HepG2 (cell line): ENCODE data around the gene C1QTNF6. TPM values are rescaled to one million over a fixed set of nuclear protein-coding genes. Genes with fewer than 3 reads are reported as not detected.

Experiments used
- AHR ChIP-seq: IDR thresholded peaks from 2 replicates; pipeline ENCODE4 v1.6.1; 2018; ENCODE audit warnings: missing genetic modification reagents, missing compliant biosample characterization
- ASH2L ChIP-seq: fragments of 300-600, 200-600 bp; sonication (generic); IDR thresholded peaks from 2 replicates; pipeline ENCODE4 v1.7.0; 2017; ENCODE audit warnings: low read depth, mild to moderate bottlenecking, moderate library complexity, mixed read lengths, low read length; ENCODE audit not compliant: insufficient read length
- DPF2 ChIP-seq: sonication (generic); formaldehyde crosslinking; IDR thresholded peaks from 2 replicates; pipeline ENCODE4 v1.4.0; 2020; ENCODE audit warnings: mild to moderate bottlenecking, low read depth, missing genetic modification reagents, borderline replicate concordance
- EZH2 ChIP-seq: conservative IDR thresholded peaks from 2 replicates; pipeline ENCODE4 v1.6.1; 2012; ENCODE audit warnings: mild to moderate bottlenecking, low read depth, low read length, moderate library complexity
- SALL2 ChIP-seq: sonication (generic); formaldehyde crosslinking; IDR thresholded peaks from 2 replicates; pipeline ENCODE4 v1.8.1; 2023; ENCODE audit warnings: mild to moderate bottlenecking, missing genetic modification reagents, inconsistent platforms
- SRY ChIP-seq: sonication (generic); formaldehyde crosslinking; IDR thresholded peaks from 2 replicates; pipeline ENCODE4 v1.8.0; 2022; ENCODE audit warnings: mild to moderate bottlenecking, missing genetic modification reagents
- ZNF451 ChIP-seq: sonication (generic); formaldehyde crosslinking; IDR thresholded peaks from 2 replicates; pipeline ENCODE4 v1.5.0; 2020; ENCODE audit warnings: mild to moderate bottlenecking, missing genetic modification reagents
- ZNF563 ChIP-seq: sonication (generic); formaldehyde crosslinking; IDR thresholded peaks from 2 replicates; pipeline ENCODE4 v1.8.0; 2022; ENCODE audit warnings: mild to moderate bottlenecking, moderate library complexity, missing genetic modification reagents
- ZNF607 ChIP-seq: sonication (generic); formaldehyde crosslinking; IDR thresholded peaks from 2 replicates; pipeline ENCODE4 v1.5.1; 2020; ENCODE audit warnings: missing genetic modification reagents, mild to moderate bottlenecking, borderline replicate concordance
- ZNF816 ChIP-seq: sonication (generic); formaldehyde crosslinking; IDR thresholded peaks from 2 replicates; pipeline ENCODE4 v1.8.0; 2022; ENCODE audit warnings: missing genetic modification reagents, mild to moderate bottlenecking, borderline replicate concordance
- polyA plus RNA-seq, 8 experiments: library from polyadenylated mRNA; depleted of rRNA in 3 of 8; stranded (reverse) in 7 of 8; unstranded in 1 of 8; fragments of >200 nt; fragmentation: Illumina TruSeq in 4 of 8; extraction: Trizol in 4 of 8; gene quantifications; 2 replicates each; pipeline versions ENCODE4 v1.2.1 to v1.2.3, GENCODE V29; 2011 to 2016; ENCODE audit warnings: low read depth in 4 of 8, missing spikeins in 1 of 8, mixed read lengths in 1 of 8; ENCODE audit not compliant: insufficient read depth in 1 of 8
- total RNA-seq, 5 experiments: library from RNA; depleted of rRNA; stranded (reverse); fragments of >200 nt; fragmentation: Illumina TruSeq; extraction: Trizol; gene quantifications; 2 replicates each; pipeline ENCODE4 v1.2.3, GENCODE V29; 2016; ENCODE audit warnings: low read depth in 1 of 5
- TF ChIP-seq, protein P1 (sequence below): fragments of 450-650 bp; IDR thresholded peaks from 2 replicates; pipeline ENCODE4 v1.6.1; 2017; ENCODE audit warnings: mild to moderate bottlenecking
- TF ChIP-seq, protein P2 (sequence below): sonication (generic); formaldehyde crosslinking; IDR thresholded peaks from 2 replicates; pipeline ENCODE4 v1.4.0; 2020; ENCODE audit warnings: missing genetic modification reagents
- TF ChIP-seq, protein P3 (sequence below): sonication (generic); formaldehyde crosslinking; conservative IDR thresholded peaks from 2 replicates; pipeline ENCODE4 v1.8.0; 2022; ENCODE audit warnings: low read depth, missing genetic modification reagents
- TF ChIP-seq, protein P4 (sequence below): sonication (generic); formaldehyde crosslinking; IDR thresholded peaks from 2 replicates; pipeline ENCODE4 v1.4.0; 2020; ENCODE audit warnings: mild to moderate bottlenecking, missing genetic modification reagents
- TF ChIP-seq, protein P5 (sequence below): sonication (generic); formaldehyde crosslinking; IDR thresholded peaks from 2 replicates; pipeline ENCODE4 v1.5.0; 2020; ENCODE audit warnings: missing genetic modification reagents
- TF ChIP-seq, protein P6 (sequence below): sonication (generic); formaldehyde crosslinking; IDR thresholded peaks from 2 replicates; pipeline ENCODE4 v1.5.0; 2020; ENCODE audit warnings: mild to moderate bottlenecking, low read depth, missing genetic modification reagents, borderline replicate concordance
- TF ChIP-seq, protein P7 (sequence below): sonication (generic); formaldehyde crosslinking; IDR thresholded peaks from 2 replicates; pipeline ENCODE4 v1.5.0; 2020; ENCODE audit warnings: missing genetic modification reagents

Gene C1QTNF6
- total and polyA plus RNA-seq, 2 of the 13 experiments (the other 11 are each of a cell fraction or from before 2014, with no cell fraction given): 2.7 to 6.9 TPM

DNA sequence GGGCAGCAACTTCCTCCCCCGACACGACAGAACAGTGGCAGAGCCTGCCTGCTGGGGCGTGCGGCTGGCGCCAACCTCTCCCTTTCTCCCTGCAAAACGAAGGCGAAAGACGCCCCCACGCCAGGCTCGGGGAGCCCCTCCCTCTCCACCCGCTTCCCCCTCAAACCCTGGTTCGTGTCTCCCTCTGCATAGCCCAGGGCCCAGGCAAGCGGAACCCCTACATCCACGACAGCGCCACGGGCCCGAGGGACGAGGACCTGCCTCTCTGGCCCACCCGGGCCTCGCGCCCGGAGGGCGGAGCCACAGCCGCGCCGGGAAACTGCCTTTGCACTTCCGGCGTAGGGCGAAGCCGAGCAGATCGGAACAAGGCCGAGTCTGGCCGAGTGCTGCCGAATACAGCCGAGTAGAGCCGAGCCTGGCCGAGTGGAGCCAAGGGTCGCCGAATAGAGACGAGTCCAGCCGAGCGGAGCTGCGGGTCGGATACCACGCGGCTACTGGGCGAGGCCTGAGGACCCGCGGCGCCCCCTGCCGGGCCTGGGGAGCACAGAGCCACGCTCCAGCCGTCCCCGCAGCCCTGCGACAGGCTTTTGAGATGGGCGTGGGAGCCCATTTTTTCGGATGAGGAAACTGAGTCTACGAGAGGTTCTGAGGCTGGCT is 11.2 kb upstream of the C1QTNF6 start (continued):
- TF ChIP-seq, protein P1, sequence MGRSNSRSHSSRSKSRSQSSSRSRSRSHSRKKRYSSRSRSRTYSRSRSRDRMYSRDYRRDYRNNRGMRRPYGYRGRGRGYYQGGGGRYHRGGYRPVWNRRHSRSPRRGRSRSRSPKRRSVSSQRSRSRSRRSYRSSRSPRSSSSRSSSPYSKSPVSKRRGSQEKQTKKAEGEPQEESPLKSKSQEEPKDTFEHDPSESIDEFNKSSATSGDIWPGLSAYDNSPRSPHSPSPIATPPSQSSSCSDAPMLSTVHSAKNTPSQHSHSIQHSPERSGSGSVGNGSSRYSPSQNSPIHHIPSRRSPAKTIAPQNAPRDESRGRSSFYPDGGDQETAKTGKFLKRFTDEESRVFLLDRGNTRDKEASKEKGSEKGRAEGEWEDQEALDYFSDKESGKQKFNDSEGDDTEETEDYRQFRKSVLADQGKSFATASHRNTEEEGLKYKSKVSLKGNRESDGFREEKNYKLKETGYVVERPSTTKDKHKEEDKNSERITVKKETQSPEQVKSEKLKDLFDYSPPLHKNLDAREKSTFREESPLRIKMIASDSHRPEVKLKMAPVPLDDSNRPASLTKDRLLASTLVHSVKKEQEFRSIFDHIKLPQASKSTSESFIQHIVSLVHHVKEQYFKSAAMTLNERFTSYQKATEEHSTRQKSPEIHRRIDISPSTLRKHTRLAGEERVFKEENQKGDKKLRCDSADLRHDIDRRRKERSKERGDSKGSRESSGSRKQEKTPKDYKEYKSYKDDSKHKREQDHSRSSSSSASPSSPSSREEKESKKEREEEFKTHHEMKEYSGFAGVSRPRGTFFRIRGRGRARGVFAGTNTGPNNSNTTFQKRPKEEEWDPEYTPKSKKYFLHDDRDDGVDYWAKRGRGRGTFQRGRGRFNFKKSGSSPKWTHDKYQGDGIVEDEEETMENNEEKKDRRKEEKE: no peak
- TF ChIP-seq, protein P2, sequence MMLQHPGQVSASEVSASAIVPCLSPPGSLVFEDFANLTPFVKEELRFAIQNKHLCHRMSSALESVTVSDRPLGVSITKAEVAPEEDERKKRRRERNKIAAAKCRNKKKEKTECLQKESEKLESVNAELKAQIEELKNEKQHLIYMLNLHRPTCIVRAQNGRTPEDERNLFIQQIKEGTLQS: no peak
- TF ChIP-seq ZNF451 (CRISPR knock-in tag): peak; percentile 12; the same call in 1 of the 2 replicates
- 0 out of 2 replicates have a peak, but pooled peaks have one; percentile 28 for TF ChIP-seq SRY
- TF ChIP-seq, protein P3, sequence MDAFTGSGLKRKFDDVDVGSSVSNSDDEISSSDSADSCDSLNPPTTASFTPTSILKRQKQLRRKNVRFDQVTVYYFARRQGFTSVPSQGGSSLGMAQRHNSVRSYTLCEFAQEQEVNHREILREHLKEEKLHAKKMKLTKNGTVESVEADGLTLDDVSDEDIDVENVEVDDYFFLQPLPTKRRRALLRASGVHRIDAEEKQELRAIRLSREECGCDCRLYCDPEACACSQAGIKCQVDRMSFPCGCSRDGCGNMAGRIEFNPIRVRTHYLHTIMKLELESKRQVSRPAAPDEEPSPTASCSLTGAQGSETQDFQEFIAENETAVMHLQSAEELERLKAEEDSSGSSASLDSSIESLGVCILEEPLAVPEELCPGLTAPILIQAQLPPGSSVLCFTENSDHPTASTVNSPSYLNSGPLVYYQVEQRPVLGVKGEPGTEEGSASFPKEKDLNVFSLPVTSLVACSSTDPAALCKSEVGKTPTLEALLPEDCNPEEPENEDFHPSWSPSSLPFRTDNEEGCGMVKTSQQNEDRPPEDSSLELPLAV (CRISPR knock-in tag): no peak
- TF ChIP-seq, protein P4, sequence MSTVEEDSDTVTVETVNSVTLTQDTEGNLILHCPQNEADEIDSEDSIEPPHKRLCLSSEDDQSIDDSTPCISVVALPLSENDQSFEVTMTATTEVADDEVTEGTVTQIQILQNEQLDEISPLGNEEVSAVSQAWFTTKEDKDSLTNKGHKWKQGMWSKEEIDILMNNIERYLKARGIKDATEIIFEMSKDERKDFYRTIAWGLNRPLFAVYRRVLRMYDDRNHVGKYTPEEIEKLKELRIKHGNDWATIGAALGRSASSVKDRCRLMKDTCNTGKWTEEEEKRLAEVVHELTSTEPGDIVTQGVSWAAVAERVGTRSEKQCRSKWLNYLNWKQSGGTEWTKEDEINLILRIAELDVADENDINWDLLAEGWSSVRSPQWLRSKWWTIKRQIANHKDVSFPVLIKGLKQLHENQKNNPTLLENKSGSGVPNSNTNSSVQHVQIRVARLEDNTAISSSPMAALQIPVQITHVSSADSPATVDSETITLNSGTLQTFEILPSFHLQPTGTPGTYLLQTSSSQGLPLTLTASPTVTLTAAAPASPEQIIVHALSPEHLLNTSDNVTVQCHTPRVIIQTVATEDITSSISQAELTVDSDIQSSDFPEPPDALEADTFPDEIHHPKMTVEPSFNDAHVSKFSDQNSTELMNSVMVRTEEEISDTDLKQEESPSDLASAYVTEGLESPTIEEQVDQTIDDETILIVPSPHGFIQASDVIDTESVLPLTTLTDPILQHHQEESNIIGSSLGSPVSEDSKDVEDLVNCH (CRISPR knock-in tag): no peak
- TF ChIP-seq SALL2: peak; percentile 83; the same call in 1 of the 2 replicates
- peak; percentile 82; the same call in 1 of the 2 replicates for TF ChIP-seq ZNF563 (CRISPR knock-in tag)
- TF ChIP-seq ASH2L: no peak
- peak; percentile 73; the same call in 1 of the 2 replicates for TF ChIP-seq ZNF607 (CRISPR knock-in tag)
- TF ChIP-seq, protein P5, sequence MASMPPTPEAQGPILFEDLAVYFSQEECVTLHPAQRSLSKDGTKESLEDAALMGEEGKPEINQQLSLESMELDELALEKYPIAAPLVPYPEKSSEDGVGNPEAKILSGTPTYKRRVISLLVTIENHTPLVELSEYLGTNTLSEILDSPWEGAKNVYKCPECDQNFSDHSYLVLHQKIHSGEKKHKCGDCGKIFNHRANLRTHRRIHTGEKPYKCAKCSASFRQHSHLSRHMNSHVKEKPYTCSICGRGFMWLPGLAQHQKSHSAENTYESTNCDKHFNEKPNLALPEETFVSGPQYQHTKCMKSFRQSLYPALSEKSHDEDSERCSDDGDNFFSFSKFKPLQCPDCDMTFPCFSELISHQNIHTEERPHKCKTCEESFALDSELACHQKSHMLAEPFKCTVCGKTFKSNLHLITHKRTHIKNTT: no peak
- TF ChIP-seq, protein P6, sequence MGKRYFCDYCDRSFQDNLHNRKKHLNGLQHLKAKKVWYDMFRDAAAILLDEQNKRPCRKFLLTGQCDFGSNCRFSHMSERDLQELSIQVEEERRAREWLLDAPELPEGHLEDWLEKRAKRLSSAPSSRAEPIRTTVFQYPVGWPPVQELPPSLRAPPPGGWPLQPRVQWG (CRISPR knock-in tag): no peak
- TF ChIP-seq, protein P7, sequence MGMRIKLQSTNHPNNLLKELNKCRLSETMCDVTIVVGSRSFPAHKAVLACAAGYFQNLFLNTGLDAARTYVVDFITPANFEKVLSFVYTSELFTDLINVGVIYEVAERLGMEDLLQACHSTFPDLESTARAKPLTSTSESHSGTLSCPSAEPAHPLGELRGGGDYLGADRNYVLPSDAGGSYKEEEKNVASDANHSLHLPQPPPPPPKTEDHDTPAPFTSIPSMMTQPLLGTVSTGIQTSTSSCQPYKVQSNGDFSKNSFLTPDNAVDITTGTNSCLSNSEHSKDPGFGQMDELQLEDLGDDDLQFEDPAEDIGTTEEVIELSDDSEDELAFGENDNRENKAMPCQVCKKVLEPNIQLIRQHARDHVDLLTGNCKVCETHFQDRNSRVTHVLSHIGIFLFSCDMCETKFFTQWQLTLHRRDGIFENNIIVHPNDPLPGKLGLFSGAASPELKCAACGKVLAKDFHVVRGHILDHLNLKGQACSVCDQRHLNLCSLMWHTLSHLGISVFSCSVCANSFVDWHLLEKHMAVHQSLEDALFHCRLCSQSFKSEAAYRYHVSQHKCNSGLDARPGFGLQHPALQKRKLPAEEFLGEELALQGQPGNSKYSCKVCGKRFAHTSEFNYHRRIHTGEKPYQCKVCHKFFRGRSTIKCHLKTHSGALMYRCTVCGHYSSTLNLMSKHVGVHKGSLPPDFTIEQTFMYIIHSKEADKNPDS (CRISPR knock-in tag): no peak
- TF ChIP-seq ZNF816: peak; percentile 44; the same call in 1 of the 2 replicates
- TF ChIP-seq AHR (CRISPR knock-in tag): no peak
- TF ChIP-seq DPF2 (CRISPR knock-in tag): no peak; the same call in 1 of the 2 replicates
- TF ChIP-seq EZH2: no peak
